GM18909 (cell line): Measurements from ENCODE around the gene CAV2.
A peak's percentile ranks its signal among the peaks of the same experiment; 100 is the strongest.

Source experiments
- ATAC-seq: cut with Tn5 transposase; IDR thresholded peaks from one replicate; pipeline ENCODE4 v1.9.1; 2021; ENCODE audit warnings: mild to moderate bottlenecking; ENCODE audit not compliant: unreplicated experiment, poor library complexity

The CAV2 gene

DNA sequence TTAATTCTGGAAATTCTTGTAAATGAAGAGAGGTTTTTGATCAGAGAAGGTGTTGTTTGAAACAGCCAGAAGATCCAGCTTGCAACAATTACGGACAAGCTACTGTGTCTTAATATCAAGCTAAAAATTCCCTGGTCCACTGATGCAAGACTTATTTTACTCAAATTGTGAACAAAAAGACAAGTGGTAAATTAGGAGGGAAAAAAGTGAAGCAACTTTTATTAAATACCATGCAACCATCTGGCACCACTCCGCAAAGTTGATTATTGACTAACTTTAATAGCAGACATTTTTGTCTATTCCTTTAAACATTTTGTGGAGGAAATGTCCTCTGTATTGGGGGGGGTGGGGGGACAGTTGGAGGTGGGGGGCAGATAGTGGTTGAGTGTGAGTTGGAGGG is 5.1 kb upstream of the CAV2 start:
- no peak for ATAC-seq

- ATAC-seq: no peak
Measured at GRCh38 chr7:116495736-116496135, 3.8 kb upstream of the CAV2 start.

- no peak for ATAC-seq
Measured at GRCh38 chr7:116496653-116497052, 2.9 kb upstream of the CAV2 start.

- ATAC-seq: no peak
Measured at GRCh38 chr7:116497708-116498107, 1.8 kb upstream of the CAV2 start.

DNA sequence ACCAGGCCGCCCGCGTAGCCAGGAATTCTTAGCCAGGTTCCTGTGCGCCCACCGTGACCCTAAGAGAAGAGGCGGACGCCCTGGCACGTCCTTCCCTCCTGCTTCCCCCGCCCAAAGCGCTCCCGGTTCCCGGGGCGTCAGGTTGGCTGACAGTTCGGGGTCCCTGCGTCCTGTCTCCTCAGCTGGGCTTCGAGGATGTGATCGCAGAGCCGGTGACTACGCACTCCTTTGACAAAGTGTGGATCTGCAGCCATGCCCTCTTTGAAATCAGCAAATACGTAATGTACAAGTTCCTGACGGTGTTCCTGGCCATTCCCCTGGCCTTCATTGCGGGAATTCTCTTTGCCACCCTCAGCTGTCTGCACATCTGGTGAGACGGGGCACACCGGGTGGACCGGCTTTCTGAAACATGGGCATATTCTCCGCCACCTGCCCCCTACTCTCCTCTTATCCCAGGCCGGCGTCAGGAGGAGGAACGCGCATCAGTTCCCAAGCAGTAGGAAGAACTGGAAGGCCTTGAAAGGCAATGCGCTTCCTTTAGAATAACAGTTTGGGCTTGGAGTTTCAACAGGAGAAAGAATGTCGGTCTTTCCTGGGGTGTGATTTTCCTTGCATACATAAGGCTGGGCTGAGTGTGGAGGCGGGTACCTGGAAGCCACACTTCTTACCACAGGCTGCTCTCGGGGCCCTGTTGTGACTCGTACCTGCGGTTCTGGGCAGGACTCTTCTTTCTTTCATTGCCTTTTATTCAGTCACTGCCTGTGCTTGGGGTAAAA is 728 bp downstream of the CAV2 start:
- peak; percentile 71 for ATAC-seq

DNA sequence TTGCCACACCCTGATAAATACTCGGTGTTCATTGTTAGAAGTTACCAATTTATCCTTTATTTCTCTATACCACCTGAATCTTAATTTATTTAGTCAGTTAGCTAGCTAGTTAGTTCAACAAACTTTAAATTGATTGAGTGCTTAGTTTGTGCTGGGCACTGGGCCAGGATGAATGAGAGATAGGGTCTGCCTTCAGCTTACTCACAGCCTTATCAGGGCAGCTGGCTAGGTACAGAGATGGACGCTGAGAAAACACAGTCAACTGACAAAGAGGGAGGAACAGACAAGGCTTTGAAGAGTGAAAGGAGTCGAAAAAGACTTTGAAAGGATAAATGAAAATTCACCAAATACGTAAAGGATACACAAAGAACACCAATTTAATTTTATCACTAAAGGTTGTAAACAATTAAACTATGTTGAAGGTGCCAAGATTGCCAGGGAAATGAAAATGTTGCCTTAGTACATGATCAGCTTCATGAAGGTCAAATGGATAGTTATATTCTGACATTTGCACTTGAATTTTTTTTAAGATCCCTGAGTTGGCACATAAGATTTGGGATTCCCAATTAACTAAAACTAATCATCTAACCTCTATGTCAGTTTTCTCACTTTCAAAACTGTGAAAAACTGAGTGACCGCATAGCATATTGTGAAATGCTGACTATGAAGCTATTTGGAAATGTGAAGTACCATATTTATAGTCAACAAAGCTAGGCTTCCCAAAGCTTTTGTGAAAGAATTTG is 2.1 kb downstream of the CAV2 start:
- no peak for ATAC-seq

DNA sequence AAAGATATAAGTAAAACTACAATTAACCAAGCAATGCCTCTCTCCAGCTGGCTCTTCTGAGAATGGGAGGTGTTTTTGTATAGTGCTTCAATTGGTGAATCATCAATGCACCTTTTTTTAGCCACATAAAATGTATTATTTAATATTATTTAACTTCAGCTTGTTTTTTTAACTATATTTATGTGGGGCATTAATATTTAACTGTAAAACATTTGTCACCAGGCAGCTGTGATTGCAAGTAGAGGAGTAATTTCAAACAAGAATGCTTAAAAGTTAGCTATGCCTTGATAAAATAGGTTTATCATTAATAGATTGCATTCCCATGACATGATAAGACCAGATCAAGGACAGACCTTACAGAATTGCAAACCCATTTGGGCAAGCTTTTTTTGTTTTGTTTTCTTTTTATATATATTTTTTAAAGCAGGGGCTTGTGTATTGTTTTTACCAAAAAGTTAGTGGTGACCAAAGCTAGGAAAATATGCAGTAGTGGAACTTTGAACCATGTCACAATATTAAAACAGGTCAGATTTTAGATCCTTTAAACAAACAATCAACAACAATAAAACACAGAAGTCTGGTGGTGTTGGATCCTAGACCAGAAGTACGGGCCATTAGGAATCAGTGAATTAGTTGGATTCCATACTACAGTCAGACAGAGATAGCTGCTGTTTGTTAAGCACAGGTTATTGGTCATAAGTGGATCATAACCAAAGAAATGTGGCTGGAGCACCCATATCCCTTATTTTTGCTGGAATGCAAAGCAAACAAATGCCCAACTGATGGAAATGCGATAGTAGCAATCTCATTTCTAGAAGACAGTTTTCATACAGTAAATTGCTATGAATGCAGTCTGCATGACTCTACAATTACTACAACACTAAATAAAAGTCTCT is 2.9 kb downstream of the CAV2 start:
- ATAC-seq: no peak

GRCh38 chr7:116503835-116504234 is 4.3 kb downstream of the CAV2 start:
- no peak for ATAC-seq

DNA sequence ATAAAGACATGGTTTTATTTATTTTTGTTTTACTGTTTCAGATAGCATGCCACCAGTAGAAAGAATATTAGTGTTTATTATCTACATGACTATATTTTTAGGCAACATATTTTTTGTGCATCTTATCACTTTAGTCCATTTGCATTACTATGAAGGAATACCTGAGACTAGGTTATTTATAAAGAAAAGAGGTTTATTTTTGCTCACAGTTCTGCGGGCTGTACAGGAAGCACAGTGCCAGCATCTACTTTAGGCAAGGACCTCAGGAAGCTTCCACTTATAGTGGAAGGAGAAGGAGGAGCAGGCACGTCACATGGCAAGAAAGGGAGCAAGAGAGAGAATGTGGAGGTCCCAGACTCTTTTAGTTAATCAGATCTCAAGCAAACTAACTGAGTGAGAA is 5.7 kb downstream of the CAV2 start:
- ATAC-seq: no peak

- no peak for ATAC-seq
Measured at GRCh38 chr7:116505823-116506222, 6.3 kb downstream of the CAV2 start.

DNA sequence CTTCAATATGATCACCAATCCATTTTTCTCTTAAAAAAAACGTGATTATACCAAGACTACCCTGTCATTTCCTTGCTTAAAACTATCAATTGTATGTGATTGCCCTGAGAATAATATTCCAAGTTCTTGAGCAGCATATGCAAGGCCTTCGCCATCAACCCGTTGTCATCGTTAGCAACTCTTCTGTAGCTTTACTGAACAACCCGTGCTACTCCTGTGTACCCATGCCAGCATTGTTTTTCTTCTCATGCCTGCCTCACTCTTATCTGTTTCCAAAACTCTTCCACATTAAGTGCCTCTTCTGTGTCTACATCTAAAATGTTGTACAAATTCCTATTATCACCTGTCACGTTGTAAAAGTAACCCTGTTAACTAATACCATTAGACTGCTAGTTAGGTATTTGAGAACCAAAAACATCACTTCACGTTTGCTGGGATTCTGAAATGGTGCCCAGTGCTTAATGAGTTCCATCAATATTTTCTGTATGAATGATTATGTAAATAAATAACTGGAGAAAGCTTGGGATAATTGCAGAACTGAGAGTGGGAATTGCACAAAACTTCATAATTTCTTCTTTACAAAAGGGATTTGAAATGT is 10.5 kb downstream of the CAV2 start:
- no peak for ATAC-seq

GRCh38 chr7:116510795-116511194 is 11.3 kb downstream of the CAV2 start:
- no peak for ATAC-seq

- ATAC-seq: peak; percentile 99
Measured at GRCh38 chr7:116511552-116512519, 12.3 kb downstream of the CAV2 start.

DNA sequence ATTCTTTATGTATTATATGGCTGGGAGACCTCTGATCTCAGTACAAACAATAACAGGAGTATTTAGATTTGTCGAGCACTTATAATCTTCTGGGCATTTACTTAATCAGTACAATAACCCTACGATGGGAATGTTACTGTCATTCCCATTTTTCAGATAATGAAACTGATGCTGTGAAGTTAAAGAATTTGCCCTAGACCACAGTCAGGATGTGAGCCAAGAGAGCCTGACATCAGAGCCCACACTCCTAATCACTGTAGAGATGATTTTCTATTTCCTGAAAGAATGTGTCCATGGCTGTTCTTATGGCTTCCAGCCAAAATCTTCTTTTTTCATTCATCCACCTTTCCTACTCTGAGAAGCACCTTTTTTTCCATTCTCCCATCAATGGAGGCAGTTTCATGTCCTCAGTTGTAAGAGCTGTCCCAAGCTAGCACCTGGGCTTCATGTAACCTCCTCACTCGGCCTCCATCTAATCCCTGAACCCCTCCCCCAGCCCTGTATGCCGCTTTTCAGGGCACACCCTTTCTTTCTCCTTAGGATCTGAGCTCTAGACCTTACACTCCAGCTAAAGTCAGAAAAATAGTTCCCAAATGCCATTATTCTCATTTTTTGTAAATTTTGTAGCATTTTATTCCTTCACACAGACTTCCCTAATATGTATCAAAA is 13.1 kb downstream of the CAV2 start:
- no peak for ATAC-seq

GRCh38 chr7:116515584-116515983 is 16.0 kb downstream of the CAV2 start:
- ATAC-seq: no peak

DNA sequence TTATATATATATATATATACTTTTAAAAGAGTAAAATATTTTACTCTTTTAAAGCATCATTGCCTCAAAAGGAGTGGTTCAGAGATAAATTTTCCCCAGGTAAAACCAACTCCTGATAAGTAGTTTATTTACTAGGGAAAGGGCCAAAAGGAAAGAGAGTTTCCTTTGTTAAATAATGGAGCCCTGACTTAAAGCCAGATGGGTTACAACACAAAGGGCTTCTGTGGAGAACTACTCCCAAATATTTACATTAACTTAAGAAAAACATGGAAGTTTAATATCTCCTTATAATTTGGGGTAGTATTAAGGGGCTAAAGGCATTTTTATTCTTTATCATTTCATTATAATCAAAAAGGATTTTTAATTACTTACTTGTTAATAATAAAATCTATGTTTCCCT is 16.8 kb downstream of the CAV2 start:
- no peak for ATAC-seq

- ATAC-seq: no peak
Measured at GRCh38 chr7:116517626-116518025, 18.1 kb downstream of the CAV2 start.

GRCh38 chr7:116518961-116519360 is 19.4 kb downstream of the CAV2 start:
- ATAC-seq: no peak
